Measurements from ENCODE around the gene RAD9B. TPM values are rescaled to one million over a fixed set of nuclear protein-coding genes. Genes with fewer than 3 reads are reported as not detected.

The RAD9B gene
- total and polyA plus RNA-seq, 2 of the 13 experiments (the other 11 are each of a cell fraction or from before 2014, with no cell fraction given): 0.05 to 0.38 TPM

DNA sequence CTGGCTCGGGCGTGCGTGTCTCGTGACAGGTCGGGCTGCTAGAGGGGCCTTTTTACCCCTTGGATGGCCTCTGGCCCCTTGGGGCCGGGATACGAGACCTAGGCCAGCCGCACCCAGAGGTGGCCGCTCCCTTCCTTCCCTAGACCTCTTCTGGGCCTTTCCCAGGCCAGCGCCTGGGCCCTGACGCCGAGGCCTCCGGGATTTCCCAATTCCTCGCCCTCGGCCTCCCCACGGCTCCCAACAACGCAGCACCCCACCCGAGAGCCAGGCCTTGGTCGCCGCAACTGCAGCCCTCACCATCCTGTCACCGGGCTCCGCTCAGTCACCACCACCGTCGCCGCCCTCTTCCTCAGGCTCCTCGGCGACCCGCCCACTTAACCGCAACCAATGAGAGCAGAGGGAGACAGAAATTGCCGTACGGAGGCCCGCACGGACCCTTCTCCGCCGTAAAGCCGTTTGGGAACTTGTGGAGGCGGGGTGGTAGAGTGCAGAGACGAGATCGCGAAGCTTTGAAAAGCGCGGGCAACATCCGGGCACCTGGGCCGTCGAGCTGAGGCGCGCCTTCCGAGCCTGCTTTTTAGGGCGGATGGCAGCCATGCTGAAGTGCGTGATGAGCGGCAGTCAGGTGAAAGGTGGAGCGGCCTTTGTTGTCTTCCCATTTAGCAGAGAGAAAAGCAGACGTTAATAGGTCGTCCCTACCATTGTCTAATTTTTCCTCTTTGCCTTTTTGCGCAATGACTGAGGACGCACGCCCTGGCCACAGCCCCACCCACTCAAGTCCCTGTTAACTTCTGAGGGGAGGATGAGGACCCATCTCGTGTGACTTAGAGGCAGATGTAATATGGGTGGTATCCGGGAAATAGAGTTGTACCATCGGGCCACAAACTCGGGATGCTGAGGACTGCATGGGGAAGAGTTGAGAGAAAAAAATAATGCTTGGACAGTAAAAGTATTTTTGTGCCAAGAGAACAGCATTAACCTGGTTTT, at the start of gene RAD9B, which contains the start of gene VPS29 (continued):
- peak; percentile 81; the same call in 1 of the 2 replicates for TF ChIP-seq ZFYVE20 (CRISPR knock-in tag; IDR thresholded peaks at IDR 0.05; ENCODE audit: borderline replicate concordance, low read depth)
- peak; percentile 80; the same call in 1 of the 2 replicates for TF ChIP-seq HDAC2 (CRISPR knock-in tag; IDR thresholded peaks at IDR 0.05)
- TF ChIP-seq SP1 (IDR thresholded peaks at IDR 0.05): no peak
- TF ChIP-seq SP1 (CRISPR knock-in tag; IDR thresholded peaks at IDR 0.05): peak; percentile 77
- TF ChIP-seq NKX3-1 (CRISPR knock-in tag; IDR thresholded peaks at IDR 0.05): peak; percentile 99
- TF ChIP-seq RNF219 (CRISPR knock-in tag; IDR thresholded peaks at IDR 0.05): peak; percentile 55; the same call in 1 of the 2 replicates
- peak; percentile 83; the same call in 1 of the 2 replicates for TF ChIP-seq ZNF441 (CRISPR knock-in tag; IDR thresholded peaks at IDR 0.05; ENCODE audit: borderline replicate concordance)
- peak; percentile 73; the same call in 1 of the 2 replicates for TF ChIP-seq RERE (CRISPR knock-in tag; IDR thresholded peaks at IDR 0.05; ENCODE audit: low read depth)
- TF ChIP-seq ZNF850 (CRISPR knock-in tag; conservative IDR thresholded peaks at IDR 0.05): 0 out of 2 replicates have a peak, but pooled peaks have one; percentile 23
- peak; percentile 86 for TF ChIP-seq ZNF160 (CRISPR knock-in tag; IDR thresholded peaks at IDR 0.05)
- peak; percentile 67 for TF ChIP-seq KLF15 (CRISPR knock-in tag; IDR thresholded peaks at IDR 0.05; ENCODE audit: borderline replicate concordance)
- peak; percentile 93 for TF ChIP-seq KAT8 (CRISPR knock-in tag; IDR thresholded peaks at IDR 0.05)
- TF ChIP-seq ZKSCAN8 (CRISPR knock-in tag; IDR thresholded peaks at IDR 0.05; ENCODE audit: borderline replicate concordance): peak; percentile 78; the same call in 1 of the 2 replicates
- TF ChIP-seq ZNF138 (CRISPR knock-in tag; IDR thresholded peaks at IDR 0.05; ENCODE audit: low read depth): no peak; the same call in 1 of the 2 replicates
- TF ChIP-seq NFRKB (IDR thresholded peaks at IDR 0.05): no peak
- TF ChIP-seq ISX (CRISPR knock-in tag; conservative IDR thresholded peaks at IDR 0.05): peak; percentile 93; the same call in 1 of the 2 replicates
- no peak; the same call in 1 of the 2 replicates for TF ChIP-seq SAFB2 (CRISPR knock-in tag; IDR thresholded peaks at IDR 0.05; ENCODE audit: borderline replicate concordance, low read depth)
- TF ChIP-seq SMYD3 (CRISPR knock-in tag; IDR thresholded peaks at IDR 0.05): peak; percentile 94
- peak; percentile 42; the same call in 1 of the 2 replicates for TF ChIP-seq CEBPG (CRISPR knock-in tag; IDR thresholded peaks at IDR 0.05)
- peak in 1 of 2 experiments; percentile 10; a peak in 1 of 4 replicates for TF ChIP-seq NR2F1 (CRISPR knock-in tag; IDR thresholded peaks at IDR 0.05)

Data from HepG2 (cell line).